Colonic mucosa (tissue), 4 donors: ENCODE measurements around the gene NUMB. TPM values are rescaled to one million over a fixed set of nuclear protein-coding genes. Genes with fewer than 3 reads are reported as not detected.
"Not testable (repeated sequence)": the region's sequence is repeated elsewhere in the genome, so short reads cannot be mapped to it uniquely, and the experiment has no call there.

Experiments used
- DNase-seq: peaks from one replicate; pipeline ENCODE4 v3.0.0-alpha.2; 2020
- H3K27ac ChIP-seq: fragments of 200-600 bp; one replicate; pipeline ENCODE4 v1.8.0; 2021
- H3K27me3 ChIP-seq: fragments of 200-600 bp; one replicate; pipeline ENCODE4 v1.8.0; 2021
- H3K36me3 ChIP-seq: fragments of 200-600 bp; one replicate; pipeline ENCODE4 v1.8.0; 2021
- H3K4me1 ChIP-seq: fragments of 200-600 bp; one replicate; pipeline ENCODE4 v1.8.0; 2021; ENCODE audit warnings: mild to moderate bottlenecking
- H3K4me3 ChIP-seq: fragments of 200-600 bp; one replicate; pipeline ENCODE4 v1.8.0; 2021
- H3K9ac ChIP-seq, 2 donors: one replicate each; pipeline ENCODE4 v1.7.0; 2013; ENCODE audit warnings: control low read depth in 2 of 2, low read depth in 2 of 2, low read length in 2 of 2
- H3K9me3 ChIP-seq: fragments of 200-600 bp; one replicate; pipeline ENCODE4 v1.8.0; 2021
- intact Hi-C: fragments of 100-400 bp; cut with DNase I; formaldehyde crosslinking; loops from one replicate; pipeline ENCODE4 v1.14.1; 2022
- total RNA-seq, 2 donors: library from RNA; stranded (reverse); fragmentation: NEBNext Ultra II Directional in 1 of 2; extraction: Animal tissue kit (Norgen Biotek cat#: 25700) in 1 of 2; gene quantifications; one replicate each; pipeline ENCODE4 v1.2.1, GENCODE V29; 2021
- TF ChIP-seq, protein P1 (sequence below): fragments of 200-600 bp; IDR thresholded peaks from one replicate; pipeline ENCODE4 v1.8.0; 2022; ENCODE audit warnings: antibody characterized with exemption, mild to moderate bottlenecking
- donor health status: healthy.
- donor health status: DM: no; HTN: no; CAD: no.
- donor health status: DM: no; HTN: no; CAD: no.

NUMB gene
- total RNA-seq, 2 donors from 2014 or later: 83.1 to 116 TPM

DNA sequence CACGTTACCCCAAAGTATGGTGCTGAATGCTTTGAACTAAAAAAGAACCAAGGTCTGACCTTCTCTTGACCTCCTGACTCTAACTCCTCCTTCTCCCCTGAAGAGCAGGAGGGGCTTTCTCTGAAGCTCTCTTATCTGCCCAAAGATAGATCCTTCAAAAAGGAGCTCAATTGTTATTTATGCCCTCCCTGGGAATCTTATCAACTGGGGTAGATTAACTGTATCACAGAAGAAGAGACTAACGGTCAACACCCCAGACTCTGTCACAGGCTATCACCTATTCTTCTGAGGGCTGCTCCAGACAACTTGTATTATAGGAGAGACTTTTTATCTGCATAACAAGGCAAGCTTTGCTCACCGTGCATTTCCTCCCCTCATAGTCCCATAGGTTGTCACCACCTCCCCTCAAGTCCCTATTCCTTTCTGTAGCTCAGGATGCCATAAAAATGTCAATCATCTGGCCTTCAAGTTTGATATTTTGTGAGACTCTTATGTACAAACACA is 134.4 kb downstream of the NUMB start:
- Histone ChIP-seq H3K27me3 (no peaks in the 10 kb centered on the region), H3K4me3 (no peak overlapping the region), H3K9me3 (no peaks in the 10 kb centered on the region), H3K4me1 (peaks cover 12% of the 10 kb centered on the region), H3K27ac (no peak overlapping the region), H3K9ac (no peak overlapping the region), H3K36me3 (no peaks in the 10 kb centered on the region)
- TF ChIP-seq, protein P1, sequence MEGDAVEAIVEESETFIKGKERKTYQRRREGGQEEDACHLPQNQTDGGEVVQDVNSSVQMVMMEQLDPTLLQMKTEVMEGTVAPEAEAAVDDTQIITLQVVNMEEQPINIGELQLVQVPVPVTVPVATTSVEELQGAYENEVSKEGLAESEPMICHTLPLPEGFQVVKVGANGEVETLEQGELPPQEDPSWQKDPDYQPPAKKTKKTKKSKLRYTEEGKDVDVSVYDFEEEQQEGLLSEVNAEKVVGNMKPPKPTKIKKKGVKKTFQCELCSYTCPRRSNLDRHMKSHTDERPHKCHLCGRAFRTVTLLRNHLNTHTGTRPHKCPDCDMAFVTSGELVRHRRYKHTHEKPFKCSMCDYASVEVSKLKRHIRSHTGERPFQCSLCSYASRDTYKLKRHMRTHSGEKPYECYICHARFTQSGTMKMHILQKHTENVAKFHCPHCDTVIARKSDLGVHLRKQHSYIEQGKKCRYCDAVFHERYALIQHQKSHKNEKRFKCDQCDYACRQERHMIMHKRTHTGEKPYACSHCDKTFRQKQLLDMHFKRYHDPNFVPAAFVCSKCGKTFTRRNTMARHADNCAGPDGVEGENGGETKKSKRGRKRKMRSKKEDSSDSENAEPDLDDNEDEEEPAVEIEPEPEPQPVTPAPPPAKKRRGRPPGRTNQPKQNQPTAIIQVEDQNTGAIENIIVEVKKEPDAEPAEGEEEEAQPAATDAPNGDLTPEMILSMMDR: no peak
- no peak for DNase-seq
- intact Hi-C loops: no loop called here

DNA sequence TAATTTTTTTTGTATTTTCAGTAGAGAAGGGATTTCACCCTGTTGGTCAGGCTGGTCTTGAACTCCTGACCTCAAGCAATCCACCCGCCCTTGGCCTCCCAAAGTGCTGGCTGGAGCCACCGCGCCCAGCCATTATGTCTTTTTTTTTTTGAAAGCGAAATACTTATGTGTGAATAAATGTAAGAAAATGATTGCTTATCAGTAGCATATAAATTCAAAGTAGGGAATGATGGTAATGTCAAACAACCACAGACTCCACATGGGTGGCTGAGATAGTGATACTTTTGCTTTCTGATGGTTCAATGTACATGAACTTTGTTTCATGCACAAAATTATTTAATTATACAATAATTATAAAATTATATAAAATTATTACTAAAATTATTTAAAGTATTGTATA is 145.2 kb downstream of the NUMB start:
- intact Hi-C loops: no loop called here
- Histone ChIP-seq H3K4me3 (no peak overlapping the region), H3K27me3 (no peaks in the 10 kb centered on the region), H3K36me3 (no peaks in the 10 kb centered on the region), H3K9me3 (no peaks in the 10 kb centered on the region), H3K4me1 (no peaks in the 10 kb centered on the region), H3K27ac (no peak overlapping the region), H3K9ac (no peak overlapping the region)
- no peak for DNase-seq
- TF ChIP-seq, protein P1: no peak

DNA sequence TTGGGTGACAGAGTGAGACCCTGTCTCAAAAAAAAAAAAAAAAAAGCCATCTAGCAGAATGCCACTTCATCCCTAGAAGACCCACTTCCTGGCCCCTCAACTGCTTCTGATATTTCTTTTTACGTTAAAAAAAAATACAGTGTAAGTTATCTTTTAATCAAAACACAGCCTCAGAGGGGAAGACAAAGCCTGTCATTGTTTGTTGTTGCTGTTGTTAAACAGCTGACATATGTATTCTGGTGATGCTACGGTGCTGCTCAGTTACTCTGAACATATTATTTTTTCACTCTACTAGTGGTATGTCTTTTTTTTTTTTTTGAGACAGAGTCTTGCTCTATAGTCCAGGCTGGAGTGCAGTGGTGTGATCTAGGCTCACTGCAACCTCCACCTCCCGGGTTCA is 145.7 kb downstream of the NUMB start:
- Histone ChIP-seq H3K36me3 (no peaks in the 10 kb centered on the region), H3K4me1 (no peaks in the 10 kb centered on the region), H3K4me3 (no peak overlapping the region), H3K27me3 (no peaks in the 10 kb centered on the region), H3K27ac (no peak overlapping the region), H3K9ac (no peak overlapping the region), H3K9me3 (no peaks in the 10 kb centered on the region)
- intact Hi-C loops: no loop called here
- DNase-seq: no peak
- TF ChIP-seq, protein P1: no peak

DNA sequence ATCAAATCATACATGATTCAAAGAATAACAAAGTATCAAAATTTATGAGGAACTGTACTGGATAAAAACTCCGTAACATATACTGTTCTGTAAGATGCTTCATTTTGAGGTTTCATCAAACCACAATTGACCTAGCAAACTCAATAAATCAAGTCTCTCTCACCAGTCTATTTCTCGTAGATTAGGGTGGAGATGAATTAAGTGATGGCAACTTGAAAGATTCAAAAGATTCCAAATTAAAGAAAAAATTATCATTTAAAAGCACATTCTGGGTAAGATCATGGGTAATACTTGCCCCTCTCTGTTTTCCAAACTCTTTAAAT is 146.7 kb downstream of the NUMB start:
- H3K27me3 ChIP-seq: no peaks in the 10 kb centered on the region
- no peak overlapping the region for H3K9ac ChIP-seq
- intact Hi-C loops: no loop called here
- DNase-seq: no peak
- no peaks in the 10 kb centered on the region for H3K36me3 ChIP-seq
- H3K27ac ChIP-seq: no peak overlapping the region
- no peaks in the 10 kb centered on the region for H3K9me3 ChIP-seq
- TF ChIP-seq, protein P1: no peak
- no peak overlapping the region for H3K4me3 ChIP-seq
- H3K4me1 ChIP-seq: no peaks in the 10 kb centered on the region

DNA sequence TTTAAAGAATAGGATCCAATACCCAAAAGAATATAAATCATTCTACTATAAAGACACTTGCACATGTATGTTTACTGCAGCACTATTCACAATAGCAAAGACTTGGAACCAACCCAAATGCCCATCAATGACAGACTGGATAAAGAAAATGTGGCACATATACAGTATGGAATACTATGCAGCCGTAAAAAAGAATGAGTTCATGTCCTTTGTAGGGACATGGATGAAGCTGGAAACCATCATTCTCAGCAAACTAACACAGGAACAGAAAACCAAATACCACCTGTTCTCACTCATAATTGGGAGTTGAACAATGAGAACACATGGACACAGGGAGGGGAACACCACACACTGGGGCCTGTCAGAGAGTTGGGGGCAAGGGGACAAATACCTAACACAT is 149.1 kb downstream of the NUMB start:
- H3K27ac ChIP-seq, H3K9ac ChIP-seq, H3K9me3 ChIP-seq, H3K27me3 ChIP-seq, H3K4me1 ChIP-seq, H3K4me3 ChIP-seq, DNase-seq, intact Hi-C loops, H3K36me3 ChIP-seq: not testable (repeated sequence)

DNA sequence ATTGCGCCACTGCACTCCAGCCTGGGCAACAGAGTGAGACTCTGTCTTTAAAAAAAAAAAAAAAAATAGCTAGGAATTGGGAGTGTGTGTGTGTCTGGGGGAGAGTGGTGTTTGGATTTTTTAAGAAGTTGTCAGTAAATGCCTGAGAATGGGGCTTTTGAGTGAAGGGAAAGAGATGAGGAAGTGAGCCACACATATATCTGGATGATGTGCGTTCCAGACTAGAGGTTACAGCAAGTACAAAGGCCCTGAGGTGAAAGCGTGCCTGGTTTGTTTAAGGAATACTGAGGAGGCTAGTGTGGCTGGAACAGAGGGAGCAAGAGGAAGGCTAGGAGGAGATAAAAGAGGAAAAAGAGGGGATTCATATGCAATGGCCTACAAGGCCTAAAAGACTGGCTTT is 151.1 kb downstream of the NUMB start:
- TF ChIP-seq, protein P1: no peak
- Histone ChIP-seq H3K9me3 (no peaks in the 10 kb centered on the region), H3K27me3 (no peaks in the 10 kb centered on the region), H3K9ac (no peak overlapping the region), H3K4me3 (no peak overlapping the region), H3K27ac (no peak overlapping the region), H3K4me1 (no peaks in the 10 kb centered on the region), H3K36me3 (no peaks in the 10 kb centered on the region)
- intact Hi-C loops: no loop called here
- DNase-seq: no peak
